GM18507 (cell line): ENCODE measurements around the gene MTMR4.
"Not testable (repeated sequence)": the region's sequence is repeated elsewhere in the genome, so short reads cannot be mapped to it uniquely, and the experiment has no call there.

ENCODE experiments used
- DNase-seq: peaks from one replicate; pipeline ENCODE4 v3.0.0; 2011; ENCODE audit warnings: low read depth; ENCODE audit not compliant: insufficient read length; ENCODE audit errors: extremely low spot score
- FAIRE-seq: peaks from 2 replicates; lab custom pipeline; 2011; peaks lifted over from hg19 to GRCh38; lab: Jason Lieb, UNC

MTMR4 gene

DNA sequence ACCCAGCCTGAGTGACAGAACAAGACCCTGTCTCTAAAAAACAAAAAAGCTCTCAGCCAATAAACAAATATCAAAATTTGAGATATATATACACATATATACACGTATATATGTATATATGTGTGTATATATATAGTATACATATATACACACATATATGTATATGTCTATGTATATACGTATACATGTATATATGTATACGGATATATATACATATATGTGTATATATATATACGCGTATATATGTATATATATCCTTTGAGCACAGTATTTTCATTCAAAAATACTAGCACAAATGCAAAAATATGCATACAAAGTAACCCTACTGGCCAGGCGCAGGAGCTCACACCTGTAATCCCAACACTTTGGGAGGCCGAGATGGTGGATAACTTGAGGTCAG, 13.0 kb downstream of the MTMR4 start:
- FAIRE-seq: no peak
- no peak for DNase-seq

- DNase-seq (no peak), FAIRE-seq (no peak)
Measured at GRCh38 chr17:58498177-58498828, 16.1 kb downstream of the MTMR4 start.

- no peak for DNase-seq
Measured at GRCh38 chr17:58493506-58493905, 20.9 kb downstream of the MTMR4 start.

DNA sequence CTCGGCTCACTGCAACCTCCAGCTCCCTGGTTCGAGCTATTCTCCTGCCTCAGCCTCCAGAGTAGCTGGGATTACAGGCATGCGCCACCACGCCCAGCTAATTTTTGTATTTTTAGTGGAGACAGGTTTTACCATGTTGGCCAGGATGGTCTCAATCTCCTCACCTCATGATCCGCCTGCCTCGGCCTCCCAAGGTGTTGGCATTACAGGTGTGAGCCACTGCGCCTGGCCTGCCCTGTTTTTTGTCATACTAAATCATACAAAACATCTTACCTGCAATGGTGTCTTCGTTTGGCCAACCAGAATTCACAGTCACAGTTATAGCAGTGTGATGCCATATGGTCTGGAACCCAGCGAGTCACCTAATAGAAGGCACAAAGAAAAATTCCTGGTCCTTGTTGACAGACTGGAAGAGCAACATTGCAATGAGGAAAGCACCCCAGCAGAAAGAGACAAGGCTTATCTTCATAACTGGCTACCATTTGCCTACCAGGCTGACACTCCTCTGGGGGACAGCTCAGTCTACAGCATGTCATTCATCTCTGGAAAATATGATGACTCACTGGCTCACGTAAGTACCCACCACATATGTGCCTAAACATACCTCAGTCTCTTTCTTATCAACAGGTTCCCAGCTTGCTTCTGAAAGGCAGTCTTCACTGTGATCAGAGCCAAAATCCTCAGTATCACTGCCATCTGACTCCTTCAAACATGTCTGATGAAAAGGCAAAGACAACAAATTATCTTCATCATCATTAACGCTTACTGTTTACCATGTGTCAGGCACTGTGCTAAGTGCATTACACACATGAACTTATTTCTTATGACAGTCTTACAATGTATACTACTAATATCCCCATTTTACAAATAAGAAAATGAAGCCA, 22.0 kb downstream of the MTMR4 start:
- DNase-seq (no peak), FAIRE-seq (no peak)

More at GRCh38 chr17:58493506-58493905, 20.9 kb downstream of the MTMR4 start:
- FAIRE-seq: no peak

DNA sequence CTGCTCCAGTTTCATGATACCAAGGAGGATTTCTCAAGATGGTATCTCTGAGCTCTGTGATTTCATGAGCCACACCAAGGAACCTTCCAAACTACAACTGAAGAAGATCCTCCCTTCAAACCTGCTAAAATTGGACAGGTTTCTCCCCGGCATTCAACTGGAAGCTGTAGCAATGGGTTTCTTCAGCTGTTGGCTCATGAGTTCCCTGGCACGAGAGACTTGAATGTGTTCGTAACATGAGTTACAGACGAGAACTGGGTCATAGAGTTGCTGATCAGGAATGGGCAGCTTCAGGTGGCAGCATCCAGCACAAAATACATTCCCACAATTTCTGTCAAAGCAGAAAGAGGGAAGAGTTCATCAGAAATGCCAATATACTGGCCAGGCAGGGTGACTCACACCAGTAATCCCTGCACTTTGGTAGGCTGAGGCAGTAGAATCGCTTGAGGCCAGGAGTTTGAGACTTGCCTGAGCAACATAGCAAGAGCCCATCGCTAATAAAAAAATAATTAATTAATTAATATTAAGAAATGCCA, 22.9 kb downstream of the MTMR4 start:
- DNase-seq: no peak
- FAIRE-seq: no peak

DNA sequence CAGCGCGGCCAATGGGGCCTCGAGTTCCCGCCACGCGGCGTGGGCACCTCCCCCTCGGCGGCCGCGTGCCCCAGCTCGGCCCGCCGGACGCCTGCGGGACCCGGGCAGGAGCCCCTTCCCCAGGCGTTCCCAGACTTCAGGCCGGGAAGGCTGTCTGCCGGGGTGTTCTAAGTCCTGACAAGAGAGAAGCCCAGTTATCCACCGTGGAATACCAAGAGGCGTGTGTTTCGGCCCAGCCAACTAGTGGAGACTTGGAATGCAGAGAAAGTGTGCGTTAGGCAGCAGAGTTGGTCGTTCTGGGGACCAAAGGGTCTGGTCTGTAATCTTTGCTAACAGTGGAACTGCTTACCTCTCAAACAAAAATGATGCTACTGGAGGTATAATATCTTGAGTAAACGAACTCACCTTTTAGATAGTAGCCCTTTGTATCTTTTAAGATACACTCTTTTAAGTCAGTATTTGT, 26.0 kb downstream of the MTMR4 start:
- DNase-seq (no peak), FAIRE-seq (no peak)

DNA sequence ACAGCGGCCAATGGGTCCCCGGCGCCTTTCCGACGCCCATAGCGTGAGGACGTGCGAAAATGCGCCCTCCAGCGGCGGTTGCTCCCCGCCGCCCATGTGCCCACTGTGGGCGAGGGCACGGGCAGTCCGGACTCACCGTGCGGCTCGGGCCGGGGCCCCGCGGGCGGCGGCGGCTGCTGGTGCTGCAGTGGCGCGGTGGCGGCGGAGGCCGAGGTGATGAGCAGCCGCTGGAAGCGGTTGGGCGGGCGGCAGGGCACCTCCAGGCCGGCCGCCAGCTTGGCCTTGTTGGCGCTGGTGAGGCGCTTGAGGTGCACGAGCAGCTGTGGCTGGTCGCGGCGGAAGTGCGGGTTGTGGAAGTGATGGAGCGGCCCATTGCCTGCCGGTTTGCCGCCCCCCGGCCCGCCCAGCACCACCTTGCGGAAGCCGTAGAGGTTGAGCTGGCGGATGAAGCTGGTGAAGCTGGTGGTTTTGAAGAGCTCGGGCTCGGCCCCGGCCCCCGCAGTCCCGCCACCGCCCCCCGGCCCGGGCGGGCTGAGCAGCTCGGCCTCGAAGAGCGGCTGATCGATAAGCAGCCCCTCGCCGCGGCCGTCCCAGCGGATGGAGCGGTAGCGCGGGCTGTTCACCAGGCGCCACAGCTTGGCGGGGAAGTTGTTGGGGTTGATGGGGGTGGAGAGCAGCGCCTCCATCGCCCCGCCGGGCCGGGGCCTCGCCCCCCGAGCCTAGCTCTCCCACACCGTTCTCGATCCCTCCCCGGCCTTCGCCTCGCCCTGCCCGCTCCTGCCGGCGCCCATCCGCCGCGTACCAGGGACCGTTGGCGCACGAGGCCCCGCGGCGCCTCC, 26.6 kb downstream of the MTMR4 start, which contains the start of gene HSF5:
HSF5 (minus strand) TSS at position 820 of the 839 bp plus-strand sequence; CDS start at position 686, 134 bp downstream.
- DNase-seq: peak; percentile 36
- FAIRE-seq: peak; percentile 36

DNA sequence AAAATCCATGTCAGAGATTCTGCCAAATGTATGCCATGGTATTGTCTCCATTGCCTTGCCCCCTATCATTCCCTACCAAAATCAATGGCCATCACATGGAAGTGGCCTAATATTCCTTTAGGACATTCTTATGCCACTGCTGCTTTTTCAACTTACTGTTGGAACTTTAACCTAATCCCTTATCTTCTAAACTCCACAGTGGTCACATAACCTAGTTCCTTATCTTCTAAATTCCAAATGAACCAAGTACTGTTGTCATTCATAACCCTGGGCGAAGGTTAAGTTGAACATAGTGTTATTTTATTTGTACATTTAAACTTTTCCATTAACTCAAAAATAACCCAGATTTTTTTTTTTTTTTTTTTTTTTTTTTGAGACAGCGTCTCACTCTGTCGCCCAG, 29.8 kb downstream of the MTMR4 start:
- FAIRE-seq (no peak), DNase-seq (no peak)

DNA sequence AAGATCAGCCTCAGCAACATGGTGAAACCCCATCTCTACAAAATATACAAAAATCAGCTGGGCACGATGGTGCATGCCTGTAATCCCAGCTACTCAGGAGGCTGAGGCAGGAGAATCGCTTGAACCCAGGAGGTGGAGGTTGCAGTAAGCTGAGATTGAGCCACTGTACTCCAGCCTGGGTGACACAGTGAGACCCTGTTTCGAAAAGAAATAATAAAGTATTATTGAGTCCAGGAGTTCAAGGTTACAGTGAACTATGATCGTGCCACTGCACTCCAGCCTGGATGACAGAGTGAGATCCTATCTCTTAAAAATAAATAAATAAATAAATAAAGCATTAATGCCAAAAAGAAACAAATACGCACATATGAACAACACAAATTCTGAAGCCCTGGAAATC, 32.6 kb downstream of the MTMR4 start:
- DNase-seq, FAIRE-seq: not testable (repeated sequence)

- FAIRE-seq: no peak
- DNase-seq: no peak
Measured at GRCh38 chr17:58480090-58480489, 34.3 kb downstream of the MTMR4 start.

GRCh38 chr17:58476812-58477211, 37.6 kb downstream of the MTMR4 start:
- no peak for DNase-seq
- FAIRE-seq: no peak

DNA sequence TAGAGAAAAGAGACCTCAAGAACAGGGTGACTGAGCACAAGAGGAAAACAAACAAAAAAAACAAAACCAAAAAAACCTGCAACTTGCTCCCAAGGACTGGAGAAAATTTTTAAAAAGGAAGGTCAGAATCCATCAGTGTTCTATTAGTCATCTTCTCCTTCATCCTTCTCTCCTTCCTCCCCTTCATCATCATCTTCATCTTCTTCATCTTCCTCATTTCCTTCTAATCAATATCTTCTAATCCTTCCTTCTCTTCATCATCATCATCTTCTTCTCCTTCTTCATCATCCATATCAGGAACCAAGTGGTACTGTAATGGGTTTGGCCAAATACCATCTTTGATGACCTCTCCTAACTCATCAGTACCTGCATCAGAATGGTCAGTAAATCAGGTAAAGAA, 38.5 kb downstream of the MTMR4 start:
- DNase-seq (no peak), FAIRE-seq (no peak)

DNA sequence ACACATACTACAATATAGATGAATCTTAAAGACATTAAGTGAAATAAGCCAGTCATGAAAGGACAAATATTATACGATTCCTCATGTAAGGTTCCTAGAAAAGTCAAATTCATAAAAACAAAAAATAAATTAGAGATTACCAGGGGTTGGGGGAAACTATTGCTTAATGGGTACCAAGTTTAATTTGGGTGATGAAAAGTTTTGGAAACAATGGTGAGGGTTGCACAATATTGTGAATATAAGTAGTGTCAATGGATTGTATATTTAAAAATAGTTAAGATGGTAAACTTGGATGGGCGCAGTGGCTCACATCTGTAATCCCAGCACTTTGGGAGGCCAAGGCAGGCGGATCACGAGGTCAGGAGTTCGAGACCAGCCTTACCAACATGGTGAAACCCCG, 44.1 kb downstream of the MTMR4 start:
- DNase-seq (no peak), FAIRE-seq (no peak)

DNA sequence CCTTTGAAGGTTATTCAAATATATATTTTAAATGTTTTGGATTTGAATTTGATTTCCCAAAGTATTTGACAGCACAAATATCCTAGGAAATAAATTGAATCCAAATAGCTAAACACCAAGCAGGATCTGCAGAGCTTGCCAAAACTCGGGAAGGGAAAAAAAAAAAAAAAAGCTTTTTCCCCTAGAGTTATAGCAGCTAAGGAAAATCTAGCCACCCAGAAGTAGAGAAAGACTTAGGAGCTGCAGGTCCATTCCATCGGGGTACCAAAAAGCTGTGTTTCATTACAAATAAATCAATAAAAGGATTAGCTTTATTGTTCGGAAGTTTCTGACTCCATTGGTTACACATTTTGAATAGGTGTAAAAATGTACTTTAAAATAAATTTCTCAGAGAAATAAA, 45.5 kb downstream of the MTMR4 start:
- FAIRE-seq: no peak

GRCh38 chr17:58455491-58455890, 58.9 kb downstream of the MTMR4 start:
- FAIRE-seq (no peak), DNase-seq (no peak)

More for the DNA sequence above, 45.5 kb downstream of the MTMR4 start:
- no peak for DNase-seq

DNA sequence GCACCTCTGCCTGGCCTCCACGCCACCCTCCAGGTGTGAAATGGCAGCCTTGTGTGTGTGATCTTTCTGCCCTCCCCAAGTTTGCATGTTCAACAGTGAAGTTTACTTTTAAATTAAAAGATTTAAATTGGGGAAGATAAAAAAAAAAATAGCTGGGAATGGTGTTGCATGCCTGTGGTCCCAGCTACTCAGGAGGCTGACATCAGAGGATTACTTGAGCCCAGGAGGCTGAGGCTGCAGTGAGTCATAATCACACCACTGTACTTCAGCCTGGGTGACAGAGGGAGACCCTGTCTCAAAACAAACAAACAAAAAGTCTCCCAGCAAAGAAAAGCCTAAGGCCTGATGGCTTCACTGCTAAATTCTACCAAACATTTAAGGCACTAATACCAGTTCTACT, 61.7 kb downstream of the MTMR4 start:
- DNase-seq (no peak), FAIRE-seq (no peak)

GRCh38 chr17:58447039-58447975, 67.1 kb downstream of the MTMR4 start:
- DNase-seq: peak; percentile 26
- peak; percentile 88 for FAIRE-seq

- FAIRE-seq (no peak), DNase-seq (no peak)
Measured at GRCh38 chr17:58446086-58446485, 68.4 kb downstream of the MTMR4 start.
